GM21381 (cell line): Measurements from ENCODE around the gene MRPS30.
"Not testable (repeated sequence)": the region's sequence is repeated elsewhere in the genome, so short reads cannot be mapped to it uniquely, and the experiment has no call there.

ENCODE experiments used
- ATAC-seq: cut with Tn5 transposase; IDR thresholded peaks from one replicate; pipeline ENCODE4 v1.9.1; 2021; ENCODE audit warnings: mild to moderate bottlenecking, moderate library complexity; ENCODE audit not compliant: unreplicated experiment

MRPS30 gene

GRCh38 chr5:44814761-44815160 lies 6.0 kb downstream of the MRPS30 start:
- ATAC-seq = no peak

- no peak for ATAC-seq
These were observed 12.4 kb downstream of the MRPS30 start for GRCh38 chr5:44821164-44821563.

GRCh38 chr5:44824662-44825061 lies 15.9 kb downstream of the MRPS30 start:
- not testable (repeated sequence) for ATAC-seq

- ATAC-seq = no peak
These were observed 18.9 kb downstream of the MRPS30 start for GRCh38 chr5:44827681-44828080.

- ATAC-seq = no peak
These were observed 20.0 kb downstream of the MRPS30 start for GRCh38 chr5:44828719-44829118.

- ATAC-seq = no peak
These were observed 22.2 kb downstream of the MRPS30 start for GRCh38 chr5:44830951-44831350.

GRCh38 chr5:44833249-44833648 lies 24.5 kb downstream of the MRPS30 start:
- ATAC-seq = no peak

GRCh38 chr5:44835693-44836092 lies 26.9 kb downstream of the MRPS30 start:
- ATAC-seq = no peak

GRCh38 chr5:44839018-44839681 lies 30.4 kb downstream of the MRPS30 start:
- no peak for ATAC-seq

GRCh38 chr5:44842496-44843282 lies 33.9 kb downstream of the MRPS30 start:
- ATAC-seq = no peak

- ATAC-seq = no peak
These were observed 36.0 kb downstream of the MRPS30 start for GRCh38 chr5:44844744-44845143.

GRCh38 chr5:44845777-44846176 lies 37.0 kb downstream of the MRPS30 start:
- no peak for ATAC-seq

GRCh38 chr5:44847206-44847852 lies 38.6 kb downstream of the MRPS30 start:
- no peak for ATAC-seq

- ATAC-seq = no peak
These were observed 51.5 kb downstream of the MRPS30 start for GRCh38 chr5:44860267-44860666.

- ATAC-seq = peak; percentile 54
These were observed 54.1 kb downstream of the MRPS30 start for GRCh38 chr5:44862808-44863207.
